Kidney epithelial cell (primary cell): Measurements from ENCODE around the gene MRPL32. TPM values are rescaled to one million over a fixed set of nuclear protein-coding genes. Genes with fewer than 3 reads are reported as not detected.
A peak's percentile ranks its signal among the peaks of the same experiment; 100 is the strongest.

Experiments
- DNase-seq: peaks from one replicate; pipeline ENCODE4 v3.0.0-alpha.2; 2010; ENCODE audit warnings: low read depth
- H3K27me3 ChIP-seq: 2 replicates; pipeline ENCODE4 v1.6.0; 2011; ENCODE audit warnings: low read length; ENCODE audit not compliant: control insufficient read depth, insufficient read depth
- H3K36me3 ChIP-seq: 2 replicates; pipeline ENCODE4 v1.5.1; 2011; ENCODE audit warnings: low read length; ENCODE audit not compliant: control insufficient read depth, insufficient read depth
- H3K4me3 ChIP-seq: 2 replicates; pipeline ENCODE4 v1.5.1; 2011; ENCODE audit warnings: low read depth, mild to moderate bottlenecking, control low read depth, low read length
- CTCF ChIP-seq: IDR thresholded peaks from 2 replicates; pipeline ENCODE4 v1.5.1; 2011; ENCODE audit warnings: mild to moderate bottlenecking, moderate library complexity, low read length, control low read depth, inconsistent platforms; ENCODE audit not compliant: insufficient read depth, poor library complexity, severe bottlenecking
- total RNA-seq: library from RNA; depleted of rRNA; stranded (reverse); fragments of >200 nt; gene quantifications from 2 replicates; pipeline ENCODE4 v1.2.3, GENCODE V29; 2015

Gene MRPL32
- total RNA-seq, 1 donor from 2014 or later: 97.9 TPM

- H3K36me3 ChIP-seq: no peaks in the 10 kb centered on the region
- TF ChIP-seq CTCF: no peak
- no peak overlapping the region for H3K4me3 ChIP-seq
- no peak for DNase-seq
- H3K27me3 ChIP-seq: no peaks in the 10 kb centered on the region
These were observed 29.0 kb downstream of the MRPL32 start for GRCh38 chr7:42961170-42961569.

- H3K27me3 ChIP-seq: no peaks in the 10 kb centered on the region
- DNase-seq: no peak
- H3K36me3 ChIP-seq: no peaks in the 10 kb centered on the region
- TF ChIP-seq CTCF: no peak
- no peak overlapping the region for H3K4me3 ChIP-seq
These were observed 32.1 kb downstream of the MRPL32 start for GRCh38 chr7:42964293-42964692.

GRCh38 chr7:42964849-42965805 is 33.0 kb downstream of the MRPL32 start:
- no peaks in the 10 kb centered on the region for H3K36me3 ChIP-seq
- no peak overlapping the region for H3K4me3 ChIP-seq
- DNase-seq: no peak
- TF ChIP-seq CTCF: no peak
- no peaks in the 10 kb centered on the region for H3K27me3 ChIP-seq

- H3K27me3 ChIP-seq: no peaks in the 10 kb centered on the region
- no peak for DNase-seq
- H3K36me3 ChIP-seq: no peaks in the 10 kb centered on the region
- TF ChIP-seq CTCF: no peak
- no peak overlapping the region for H3K4me3 ChIP-seq
These were observed 35.2 kb downstream of the MRPL32 start for GRCh38 chr7:42967391-42967790.

GRCh38 chr7:42972699-42973500 is 40.7 kb downstream of the MRPL32 start:
- DNase-seq: peak; percentile 23
- no peak overlapping the region for H3K4me3 ChIP-seq
- H3K27me3 ChIP-seq: no peaks in the 10 kb centered on the region
- no peak for TF ChIP-seq CTCF
- no peaks in the 10 kb centered on the region for H3K36me3 ChIP-seq
